Fibroblast of the aortic adventitia (primary cell): ENCODE measurements around the gene CAMK1D. TPM values are rescaled to one million over a fixed set of nuclear protein-coding genes. Genes with fewer than 3 reads are reported as not detected.
"Not testable (repeated sequence)": the region's sequence is repeated elsewhere in the genome, so short reads cannot be mapped to it uniquely, and the experiment has no call there.

Source experiments
- DNase-seq: peaks from one replicate; pipeline ENCODE4 v3.0.0-alpha.2; 2010; ENCODE audit warnings: low read depth
- H3K4me3 ChIP-seq: 2 replicates; pipeline ENCODE4 v1.5.1; 2011; ENCODE audit warnings: low read depth, mild to moderate bottlenecking, control low read depth, low read length, moderate library complexity
- total RNA-seq: library from RNA; depleted of rRNA; stranded (reverse); fragments of >200 nt; gene quantifications from 2 replicates; pipeline ENCODE4 v1.2.3, GENCODE V29; 2012; ENCODE audit warnings: low replicate concordance
- TF ChIP-seq, protein P1 (sequence below): IDR thresholded peaks from 2 replicates; pipeline ENCODE4 v1.5.1; 2011; ENCODE audit warnings: mild to moderate bottlenecking, low read length, control low read depth, inconsistent platforms; ENCODE audit not compliant: insufficient read depth

The CAMK1D gene
- total RNA-seq, 1 donor = 9.8 TPM

DNA sequence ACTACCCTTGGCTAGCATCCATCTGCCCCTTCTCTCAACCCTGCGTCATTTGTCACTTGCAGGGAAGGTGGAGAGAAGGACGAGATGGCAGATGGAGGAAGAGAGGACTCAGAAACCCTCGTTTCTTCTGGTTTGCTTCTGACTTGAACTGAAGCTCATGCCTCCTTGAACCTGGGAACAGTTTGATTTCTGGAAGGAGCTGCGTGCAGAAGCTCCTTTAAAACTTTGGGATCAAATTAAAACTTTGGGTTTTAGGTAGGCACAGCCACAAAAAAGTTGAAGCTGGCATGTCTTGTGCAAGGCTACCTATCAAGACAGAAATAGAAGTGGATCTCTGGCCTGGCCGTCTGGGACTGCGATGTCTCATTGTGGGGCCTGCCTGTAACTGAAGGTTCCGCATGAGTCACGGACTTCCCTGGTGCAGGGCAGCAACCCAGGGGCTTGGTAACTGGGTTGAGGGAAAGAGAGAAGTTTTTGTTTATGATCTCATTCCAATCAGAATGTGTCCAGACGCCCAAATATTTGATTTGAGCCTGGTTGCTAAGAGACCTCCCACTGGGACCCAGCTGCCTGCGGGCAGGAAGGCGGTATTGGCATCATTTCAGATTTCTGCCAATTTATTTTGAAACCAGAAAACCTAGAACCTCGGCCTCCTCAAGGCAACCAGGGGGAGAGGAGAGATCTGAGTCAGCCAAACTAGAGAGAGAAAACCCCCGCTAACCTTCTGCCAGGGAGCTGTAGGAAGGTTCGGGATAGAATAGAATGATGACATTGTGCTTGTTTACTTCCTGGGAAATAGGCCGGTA lies 15.8 kb upstream of the CAMK1D start:
- peak overlapping the region; percentile 22 for H3K4me3 ChIP-seq

DNA sequence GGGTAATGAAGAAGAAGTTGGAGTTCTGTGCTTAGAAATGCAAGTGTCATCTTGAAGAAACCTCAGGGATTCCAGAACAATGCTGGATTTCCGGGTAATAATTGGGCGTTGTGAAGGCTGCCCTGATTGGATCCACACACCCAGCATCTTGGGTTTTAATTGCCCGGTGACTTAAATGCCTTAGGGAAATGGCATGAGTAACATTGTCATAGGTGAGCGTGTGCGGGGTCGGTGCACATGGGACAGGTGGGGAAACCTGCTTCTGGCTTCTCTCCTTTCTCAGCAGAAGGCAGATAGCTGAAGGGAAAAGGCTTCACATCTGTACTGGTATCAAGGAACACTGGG lies 15.2 kb upstream of the CAMK1D start:
- TF ChIP-seq, protein P1, sequence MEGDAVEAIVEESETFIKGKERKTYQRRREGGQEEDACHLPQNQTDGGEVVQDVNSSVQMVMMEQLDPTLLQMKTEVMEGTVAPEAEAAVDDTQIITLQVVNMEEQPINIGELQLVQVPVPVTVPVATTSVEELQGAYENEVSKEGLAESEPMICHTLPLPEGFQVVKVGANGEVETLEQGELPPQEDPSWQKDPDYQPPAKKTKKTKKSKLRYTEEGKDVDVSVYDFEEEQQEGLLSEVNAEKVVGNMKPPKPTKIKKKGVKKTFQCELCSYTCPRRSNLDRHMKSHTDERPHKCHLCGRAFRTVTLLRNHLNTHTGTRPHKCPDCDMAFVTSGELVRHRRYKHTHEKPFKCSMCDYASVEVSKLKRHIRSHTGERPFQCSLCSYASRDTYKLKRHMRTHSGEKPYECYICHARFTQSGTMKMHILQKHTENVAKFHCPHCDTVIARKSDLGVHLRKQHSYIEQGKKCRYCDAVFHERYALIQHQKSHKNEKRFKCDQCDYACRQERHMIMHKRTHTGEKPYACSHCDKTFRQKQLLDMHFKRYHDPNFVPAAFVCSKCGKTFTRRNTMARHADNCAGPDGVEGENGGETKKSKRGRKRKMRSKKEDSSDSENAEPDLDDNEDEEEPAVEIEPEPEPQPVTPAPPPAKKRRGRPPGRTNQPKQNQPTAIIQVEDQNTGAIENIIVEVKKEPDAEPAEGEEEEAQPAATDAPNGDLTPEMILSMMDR = no peak
- H3K4me3 ChIP-seq = no peak overlapping the region
- no peak for DNase-seq

More for the DNA sequence above, 15.8 kb upstream of the CAMK1D start:
- TF ChIP-seq, protein P1 = no peak
- peak; percentile 93 for DNase-seq

DNA sequence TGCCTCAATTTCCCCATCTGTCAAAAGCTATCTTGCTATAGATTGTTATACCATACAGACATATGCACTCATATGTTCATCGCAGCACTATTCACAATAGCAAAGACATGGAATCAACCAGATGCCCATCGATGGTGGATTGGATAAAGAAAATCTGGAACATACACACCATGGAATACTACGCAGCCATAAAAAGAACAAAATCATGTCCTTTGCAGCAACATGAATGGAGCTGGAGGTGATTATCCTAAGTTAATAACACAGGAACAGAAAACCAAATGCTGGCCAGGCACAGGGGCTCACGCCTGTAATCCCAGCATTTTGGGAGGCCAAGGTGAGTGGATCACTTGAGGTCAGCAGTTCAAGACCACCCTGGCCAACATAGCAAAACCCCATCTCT lies 14.2 kb upstream of the CAMK1D start:
- DNase-seq = not testable (repeated sequence)

DNA sequence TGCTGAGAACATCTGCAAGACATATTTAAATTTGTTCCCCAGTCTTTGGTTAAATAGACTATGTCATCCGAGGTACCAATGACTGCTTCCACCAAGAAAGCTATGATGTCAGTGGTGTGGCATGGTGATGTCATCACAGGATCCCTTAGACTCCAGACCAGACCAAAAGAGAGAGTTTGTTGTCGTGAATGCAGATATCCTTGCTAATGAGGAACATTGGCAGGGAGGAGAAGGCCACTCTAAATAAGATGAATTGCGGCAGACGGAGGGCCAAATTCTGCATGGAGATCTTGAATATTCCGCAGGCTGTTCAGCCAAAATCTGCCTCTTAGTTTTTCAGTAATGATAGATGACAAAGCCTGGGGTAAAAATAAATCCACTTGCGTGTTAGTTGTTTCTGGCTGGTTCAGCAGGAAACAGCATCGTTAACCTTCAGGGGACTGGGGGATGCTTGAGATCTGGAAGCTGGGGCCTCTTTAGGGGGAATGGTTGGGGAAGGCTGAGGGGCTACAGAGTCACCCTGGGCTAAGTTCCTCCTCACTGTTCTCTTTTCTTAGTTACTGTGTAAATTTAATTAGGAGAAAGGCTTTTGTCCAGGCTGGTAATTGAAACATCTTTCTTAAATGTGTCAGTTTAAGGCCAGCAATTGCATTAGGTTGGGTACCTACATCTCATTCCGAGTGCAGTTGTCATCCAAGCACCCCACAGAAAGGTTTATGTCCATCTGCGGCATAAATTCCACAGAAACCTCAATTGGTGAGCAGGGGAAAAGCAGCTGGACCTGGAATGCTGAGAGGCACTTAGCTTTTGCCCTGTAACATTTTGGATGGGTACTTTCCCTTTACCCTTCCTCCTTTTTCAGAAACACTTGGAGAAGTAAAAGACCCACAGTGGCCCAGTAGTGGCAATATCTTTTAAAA lies 11.6 kb upstream of the CAMK1D start:
- H3K4me3 ChIP-seq = no peak overlapping the region
- TF ChIP-seq, protein P1 = no peak
- peak; percentile 47 for DNase-seq

More for the DNA sequence above, 14.2 kb upstream of the CAMK1D start:
- not testable (repeated sequence) for H3K4me3 ChIP-seq

DNA sequence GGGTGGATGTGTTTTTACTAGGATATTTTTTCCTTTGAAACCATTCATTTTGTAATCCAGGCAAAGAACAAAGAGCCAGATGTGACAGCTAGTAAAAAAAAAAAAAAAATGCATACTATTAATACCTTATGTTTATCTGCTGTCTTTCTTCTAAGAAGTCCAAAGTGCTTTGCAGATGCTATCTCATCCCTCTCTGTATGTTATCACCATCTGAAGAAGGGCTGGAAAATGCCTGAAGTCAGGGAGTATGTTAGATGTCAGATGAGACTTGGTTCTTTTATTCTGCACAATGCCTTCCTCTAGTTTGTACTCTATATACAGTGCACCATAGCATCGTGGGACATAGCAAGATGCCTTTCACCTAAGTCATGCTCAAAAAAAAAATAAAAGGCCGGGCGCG lies 10.4 kb upstream of the CAMK1D start:
- H3K4me3 ChIP-seq = no peak overlapping the region
- no peak for DNase-seq
- TF ChIP-seq, protein P1 = no peak

DNA sequence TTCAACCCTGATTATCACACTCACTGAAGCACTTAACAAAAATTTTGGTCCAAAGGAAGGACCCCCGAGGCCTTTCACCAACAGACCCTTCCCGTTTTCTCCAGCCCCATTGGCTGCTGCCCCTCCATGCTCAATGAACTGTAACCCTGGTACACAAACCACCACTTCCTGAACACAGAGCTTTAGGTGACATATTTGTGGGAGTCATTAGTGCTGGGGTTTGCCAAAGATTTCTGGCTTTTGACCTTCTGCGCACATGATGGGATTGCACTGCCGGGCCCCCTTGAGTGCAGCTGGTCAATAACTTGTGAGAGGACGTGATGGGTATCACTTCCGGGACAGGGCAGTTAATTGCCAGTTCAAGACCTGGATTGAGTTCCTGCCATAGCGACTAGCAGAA lies 9.0 kb upstream of the CAMK1D start:
- no peak for DNase-seq
- TF ChIP-seq, protein P1 = no peak
- no peak overlapping the region for H3K4me3 ChIP-seq

DNA sequence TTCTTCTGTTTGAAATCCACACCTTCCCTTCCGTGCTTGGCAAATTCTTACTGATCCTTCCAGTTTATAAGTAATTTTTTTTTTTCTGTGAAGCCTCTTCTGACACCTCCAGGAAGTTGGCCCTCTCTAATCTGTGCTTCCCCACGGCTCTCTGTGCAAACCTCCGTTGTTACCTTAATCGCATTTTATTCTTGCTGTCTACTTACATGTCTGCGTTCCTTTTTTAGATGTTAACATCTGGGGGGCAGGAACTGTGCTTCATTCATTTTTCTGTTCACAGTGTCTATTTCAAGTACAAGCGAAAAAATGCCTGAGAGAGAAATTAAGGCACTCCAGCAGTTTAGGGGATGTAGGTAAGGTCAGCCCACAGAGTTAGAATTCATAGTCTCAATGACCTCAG lies 8.4 kb upstream of the CAMK1D start:
- no peak overlapping the region for H3K4me3 ChIP-seq
- no peak for DNase-seq
- TF ChIP-seq, protein P1 = no peak
